NCI-H1694 treated with DMSO at 0.1 percent for 48 hours (cell line): ENCODE data around the gene EXD3.
"Not testable (repeated sequence)": the region's sequence is repeated elsewhere in the genome, so short reads cannot be mapped to it uniquely, and the experiment has no call there.

Source experiments
- DNase-seq: peaks from one replicate; lab custom pipeline; 2025; lab: John Stamatoyannopoulos, UW

The EXD3 gene

GRCh38 chr9:137339908-137340462 is 83.0 kb downstream of the EXD3 start:
- DNase-seq: not testable (repeated sequence)

- DNase-seq: no peak
Observed at GRCh38 chr9:137339045-137339907, 83.7 kb downstream of the EXD3 start.

GRCh38 chr9:137336735-137337134 is 86.2 kb downstream of the EXD3 start:
- no peak for DNase-seq

GRCh38 chr9:137333016-137333671 is 89.8 kb downstream of the EXD3 start:
- no peak for DNase-seq

GRCh38 chr9:137331929-137332328 is 91.0 kb downstream of the EXD3 start:
- DNase-seq: no peak

GRCh38 chr9:137330689-137331088 is 92.3 kb downstream of the EXD3 start:
- no peak for DNase-seq

- not testable (repeated sequence) for DNase-seq
Observed at GRCh38 chr9:137329590-137329989, 93.4 kb downstream of the EXD3 start.

- not testable (repeated sequence) for DNase-seq
Observed at GRCh38 chr9:137327641-137328550, 95.1 kb downstream of the EXD3 start.

GRCh38 chr9:137326445-137327065 is 96.4 kb downstream of the EXD3 start:
- DNase-seq: no peak

- no peak for DNase-seq
Observed at GRCh38 chr9:137325799-137326198, 97.2 kb downstream of the EXD3 start.

GRCh38 chr9:137325124-137325523 is 97.8 kb downstream of the EXD3 start:
- DNase-seq: no peak

- DNase-seq: no peak
Observed at GRCh38 chr9:137323531-137324331, 99.2 kb downstream of the EXD3 start.

- no peak for DNase-seq
Observed at GRCh38 chr9:137321726-137322361, 101.1 kb downstream of the EXD3 start.

- DNase-seq: no peak
Observed at GRCh38 chr9:137320555-137321384, 102.2 kb downstream of the EXD3 start.

- no peak for DNase-seq
Observed at GRCh38 chr9:137319739-137320551, 103.0 kb downstream of the EXD3 start.

GRCh38 chr9:137319011-137319738 is 103.8 kb downstream of the EXD3 start:
- no peak for DNase-seq

- no peak for DNase-seq
Observed at GRCh38 chr9:137318602-137319001, 104.4 kb downstream of the EXD3 start.
